GM13977 (cell line): Measurements from ENCODE around the gene RRP36.

ENCODE experiments used
- DNase-seq: peaks from one replicate; pipeline ENCODE4 v3.0.0; 2012; ENCODE audit warnings: low spot score
- in situ Hi-C: fragments of 300-500 bp; cut with MboI; formaldehyde crosslinking; loops from one replicate; pipeline ENCODE4 v1.12.0; 2022; ENCODE audit warnings: low sequenced_read_pairs, low pct_unique_long_range_greater_than_20kb, mixed read lengths, inconsistent platforms; ENCODE audit not compliant: unreplicated experiment
- TF ChIP-seq, protein P1 (sequence below): IDR thresholded peaks from 2 replicates; pipeline ENCODE4 v1.5.1; 2012; ENCODE audit warnings: mild to moderate bottlenecking, control low read depth; ENCODE audit not compliant: insufficient read depth; ENCODE audit errors: extremely low read depth, missing control alignments

The RRP36 gene

GRCh38 chr6:43014434-43014909 is 7.0 kb upstream of the RRP36 start:
- TF ChIP-seq, protein P1, sequence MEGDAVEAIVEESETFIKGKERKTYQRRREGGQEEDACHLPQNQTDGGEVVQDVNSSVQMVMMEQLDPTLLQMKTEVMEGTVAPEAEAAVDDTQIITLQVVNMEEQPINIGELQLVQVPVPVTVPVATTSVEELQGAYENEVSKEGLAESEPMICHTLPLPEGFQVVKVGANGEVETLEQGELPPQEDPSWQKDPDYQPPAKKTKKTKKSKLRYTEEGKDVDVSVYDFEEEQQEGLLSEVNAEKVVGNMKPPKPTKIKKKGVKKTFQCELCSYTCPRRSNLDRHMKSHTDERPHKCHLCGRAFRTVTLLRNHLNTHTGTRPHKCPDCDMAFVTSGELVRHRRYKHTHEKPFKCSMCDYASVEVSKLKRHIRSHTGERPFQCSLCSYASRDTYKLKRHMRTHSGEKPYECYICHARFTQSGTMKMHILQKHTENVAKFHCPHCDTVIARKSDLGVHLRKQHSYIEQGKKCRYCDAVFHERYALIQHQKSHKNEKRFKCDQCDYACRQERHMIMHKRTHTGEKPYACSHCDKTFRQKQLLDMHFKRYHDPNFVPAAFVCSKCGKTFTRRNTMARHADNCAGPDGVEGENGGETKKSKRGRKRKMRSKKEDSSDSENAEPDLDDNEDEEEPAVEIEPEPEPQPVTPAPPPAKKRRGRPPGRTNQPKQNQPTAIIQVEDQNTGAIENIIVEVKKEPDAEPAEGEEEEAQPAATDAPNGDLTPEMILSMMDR = no peak
- no peak for DNase-seq
- in situ Hi-C loops = no loop called here

DNA sequence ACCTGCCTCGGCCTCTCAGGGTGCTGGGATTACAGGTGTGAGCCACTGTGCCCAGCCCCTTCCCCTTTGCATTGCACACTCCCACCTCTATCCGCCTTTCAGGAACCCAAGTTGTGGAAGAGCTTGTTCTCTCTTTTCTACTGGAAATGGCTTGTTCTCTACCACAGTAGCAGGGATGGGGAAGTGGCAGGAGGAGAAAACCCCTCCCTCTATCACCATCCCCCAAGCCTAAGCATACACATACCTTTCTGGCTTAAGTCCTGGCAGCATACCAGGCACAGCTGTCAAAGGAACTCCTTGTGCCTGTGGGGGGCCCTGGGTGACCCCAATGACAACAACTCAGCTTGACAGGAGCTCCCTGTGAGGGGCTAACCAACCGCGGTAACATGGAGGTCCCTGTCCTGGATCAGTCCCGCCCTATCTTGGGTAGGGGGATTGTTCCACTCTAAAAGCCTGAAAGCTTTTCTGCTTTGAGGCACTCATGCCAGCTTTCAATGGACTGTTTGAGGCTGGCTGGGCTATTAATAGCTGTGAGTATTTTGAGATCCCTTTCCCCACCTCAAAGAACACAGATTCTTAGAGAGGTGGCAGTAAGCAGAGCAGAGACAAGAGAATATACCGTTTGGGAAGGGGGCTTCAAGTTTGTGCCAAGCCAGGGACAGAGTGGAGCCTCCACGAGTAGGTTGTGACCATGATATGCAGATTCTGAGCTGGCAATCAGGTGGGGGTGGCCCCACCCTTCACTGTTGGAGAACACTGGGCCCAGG is 5.1 kb upstream of the RRP36 start:
- TF ChIP-seq, protein P1 = no peak
- DNase-seq = no peak

GRCh38 chr6:43016943-43017334 is 4.5 kb upstream of the RRP36 start:
- in situ Hi-C loops = no loop called here

More for the DNA sequence above, 5.1 kb upstream of the RRP36 start:
- in situ Hi-C loops = no loop called here

DNA sequence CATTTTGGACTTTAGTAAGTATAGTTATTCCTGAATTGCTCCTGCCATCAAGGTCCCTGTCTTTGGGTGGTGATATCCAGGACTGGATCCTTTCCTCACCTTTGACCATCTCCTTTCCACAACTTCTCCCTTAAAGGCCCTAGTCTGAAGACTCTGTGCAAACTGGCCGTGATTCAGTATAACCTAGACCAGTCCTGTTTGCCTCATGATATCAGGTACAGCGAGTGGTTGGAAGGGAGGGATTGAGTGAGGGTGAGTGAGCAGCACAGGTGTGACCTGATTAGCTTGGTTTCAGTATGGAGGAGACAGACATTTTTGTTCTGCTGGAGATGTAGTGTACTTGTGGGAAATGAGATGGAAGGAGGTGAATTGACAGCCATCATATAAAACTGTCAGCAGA is 2.3 kb upstream of the RRP36 start:
- in situ Hi-C loops = no loop called here
- TF ChIP-seq, protein P1 = no peak
- DNase-seq = no peak

More at GRCh38 chr6:43016943-43017334, 4.5 kb upstream of the RRP36 start:
- TF ChIP-seq, protein P1 = no peak
- DNase-seq = no peak

DNA sequence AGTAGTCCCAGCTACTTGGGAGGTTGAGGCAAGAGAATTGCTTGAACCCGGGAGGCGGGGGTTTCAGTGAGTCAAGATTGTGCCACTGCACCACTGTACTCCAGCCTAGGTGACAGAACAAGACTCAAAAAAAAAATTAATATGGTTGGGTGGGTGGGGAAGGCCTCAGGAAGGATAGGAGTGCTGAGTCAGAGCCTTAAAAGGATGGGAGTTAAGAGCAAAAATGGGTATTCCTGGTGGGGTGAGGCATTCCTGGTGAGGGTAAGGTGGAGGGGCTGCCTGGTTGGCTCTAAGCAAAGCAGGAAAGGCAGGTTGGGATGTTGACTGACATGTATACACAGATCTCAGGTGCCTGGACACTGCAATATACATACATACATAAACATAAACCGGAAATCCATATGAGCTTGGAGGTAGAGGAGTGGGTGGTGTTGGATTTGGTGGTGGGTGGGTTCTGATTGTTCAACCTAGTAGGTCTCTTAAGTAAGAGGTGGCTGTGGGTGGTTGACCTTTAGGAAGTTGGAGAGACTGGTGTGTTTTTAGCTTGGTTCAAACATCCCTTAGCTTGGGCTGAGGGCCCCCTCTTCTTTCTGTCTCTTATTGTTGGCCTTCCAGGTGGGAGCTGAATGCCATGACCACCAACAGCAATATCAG is 1.2 kb upstream of the RRP36 start:
- in situ Hi-C loops = no loop called here
- TF ChIP-seq, protein P1 = no peak
- no peak for DNase-seq

DNA sequence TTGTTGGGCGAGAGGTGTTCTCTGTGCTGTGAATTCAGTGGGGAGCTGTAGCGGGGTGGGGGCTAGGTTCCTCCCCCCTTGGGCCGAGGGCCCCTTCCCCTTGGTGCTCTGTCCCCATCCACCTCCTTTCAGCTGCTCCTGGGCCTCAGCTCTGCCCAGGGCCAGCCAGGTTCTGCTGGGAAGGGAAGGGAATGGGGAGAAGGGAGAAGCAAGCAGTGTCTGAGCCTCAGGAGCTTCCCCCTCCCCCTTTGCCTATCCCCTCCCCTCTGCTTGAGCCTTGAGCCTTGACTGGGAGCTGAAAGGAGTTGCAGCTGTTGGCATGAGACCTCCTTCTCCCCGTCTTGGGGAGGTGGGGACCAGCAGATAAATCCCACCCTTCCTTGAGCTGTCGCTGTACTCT is 576 bp upstream of the RRP36 start:
- in situ Hi-C loops = no loop called here
- DNase-seq = no peak
- TF ChIP-seq, protein P1 = no peak
